HG02798 (cell line): Measurements from ENCODE around the gene ITPR1.

Experiments used
- ATAC-seq: cut with Tn5 transposase; IDR thresholded peaks from one replicate; pipeline ENCODE4 v1.9.1; 2021; ENCODE audit warnings: mild to moderate bottlenecking; ENCODE audit not compliant: unreplicated experiment, poor library complexity

Gene ITPR1

DNA sequence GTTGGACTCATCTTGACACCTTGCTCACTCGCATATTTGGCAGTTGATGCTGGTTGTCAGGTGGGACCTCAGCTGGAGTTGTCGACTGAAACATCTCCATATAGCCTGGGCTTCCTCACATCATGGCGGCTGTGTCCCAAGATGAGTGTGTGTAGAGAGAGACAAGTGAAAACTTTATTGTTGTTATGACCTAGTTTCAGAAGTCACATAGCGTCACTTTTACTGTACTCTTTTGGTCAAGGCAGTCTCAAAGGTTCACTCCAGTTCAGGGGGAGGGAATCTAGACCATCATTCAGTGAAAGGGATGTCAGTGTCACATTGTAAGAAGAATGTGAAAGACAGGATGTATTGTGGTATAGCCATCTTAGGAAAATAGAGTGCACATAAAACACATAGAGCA is 214.2 kb downstream of the ITPR1 start:
- no peak for ATAC-seq

DNA sequence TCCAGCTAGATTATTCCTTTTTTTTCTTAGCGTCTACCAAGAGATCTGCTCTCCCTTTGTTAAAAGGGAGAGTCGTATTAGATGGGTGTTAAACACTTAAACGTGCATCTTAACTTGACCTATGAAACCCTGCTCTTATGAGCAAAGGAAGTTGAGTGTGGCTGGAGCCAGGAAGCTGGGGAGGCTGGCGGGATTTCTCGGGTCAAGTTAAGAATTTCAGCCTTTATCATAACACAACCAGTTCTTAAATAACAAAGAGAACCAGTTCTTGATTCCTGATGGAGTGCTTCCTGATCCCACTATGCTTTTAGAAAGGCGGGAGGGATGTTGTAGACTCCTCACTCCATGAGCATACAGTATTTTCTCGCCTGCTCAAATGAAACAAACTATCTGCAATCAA is 215.1 kb downstream of the ITPR1 start:
- ATAC-seq, result no peak

DNA sequence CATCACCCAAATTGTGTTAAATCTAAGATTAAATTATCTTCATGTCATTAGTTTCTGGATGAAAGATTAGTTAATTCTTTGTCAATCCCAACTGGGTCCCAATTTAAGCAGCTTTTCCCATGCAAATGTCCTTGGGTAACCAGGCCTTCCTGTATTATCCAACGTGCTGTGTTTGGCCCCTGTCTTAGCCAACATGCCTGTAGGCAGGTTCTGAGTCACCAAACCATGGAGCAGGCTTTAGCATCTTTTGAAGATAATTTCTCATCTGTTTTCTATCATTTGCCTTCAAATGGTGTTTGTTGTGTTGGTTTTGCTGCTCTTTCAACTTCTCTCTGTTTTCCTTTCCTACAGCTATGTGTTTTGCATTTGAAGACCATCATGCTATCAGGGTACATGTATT is 216.2 kb downstream of the ITPR1 start:
- ATAC-seq, result no peak

DNA sequence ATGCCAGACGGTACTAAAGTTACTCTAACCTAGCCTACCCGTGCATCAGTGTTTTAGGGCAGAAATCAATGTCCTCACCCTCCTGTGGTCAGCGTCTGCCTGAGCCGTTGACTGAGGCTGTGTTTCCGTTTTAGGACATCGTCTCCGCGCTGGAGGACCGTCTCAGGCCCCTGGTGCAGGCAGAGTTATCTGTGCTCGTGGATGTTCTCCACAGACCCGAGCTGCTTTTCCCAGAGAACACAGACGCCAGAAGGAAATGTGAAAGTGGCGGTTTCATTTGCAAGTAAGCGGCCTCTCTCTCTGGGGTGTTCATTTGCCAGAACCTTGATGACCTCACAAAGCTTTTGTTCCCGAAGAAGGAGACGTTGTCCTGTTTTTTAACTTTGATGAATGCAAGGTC is 217.0 kb downstream of the ITPR1 start:
- ATAC-seq, result no peak

DNA sequence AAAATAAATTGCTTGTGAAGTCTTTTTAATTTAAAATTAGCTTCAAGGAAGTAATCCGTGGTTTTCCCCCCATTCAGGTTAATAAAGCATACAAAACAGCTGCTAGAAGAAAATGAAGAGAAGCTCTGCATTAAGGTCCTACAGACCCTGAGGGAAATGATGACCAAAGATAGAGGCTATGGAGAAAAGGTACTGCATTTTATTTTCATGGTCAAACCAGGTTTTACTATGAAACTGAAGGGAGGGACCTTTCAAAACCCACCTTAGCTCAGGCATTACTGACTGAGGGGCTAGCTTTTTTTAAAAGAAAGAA is 218.5 kb downstream of the ITPR1 start:
- ATAC-seq, result peak; percentile 19

DNA sequence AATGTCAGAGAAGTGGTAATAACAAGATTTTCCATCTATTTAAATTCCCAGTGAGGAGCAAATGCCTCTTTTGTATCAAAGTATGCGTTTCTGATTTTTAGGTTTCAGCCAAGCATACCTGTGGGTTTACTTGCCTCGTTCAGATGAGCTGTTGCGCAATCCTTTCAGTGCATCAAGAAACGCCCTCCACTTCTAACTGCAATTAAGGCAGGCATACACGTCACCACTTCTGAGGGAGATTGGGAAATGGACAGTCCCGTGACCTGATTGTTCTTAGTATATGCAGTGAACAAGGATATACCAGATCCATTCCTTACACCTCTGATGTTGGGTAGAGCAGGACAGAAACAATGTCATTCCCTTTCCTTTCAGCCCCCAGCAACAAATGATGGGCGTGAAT is 219.0 kb downstream of the ITPR1 start:
- ATAC-seq, result no peak

DNA sequence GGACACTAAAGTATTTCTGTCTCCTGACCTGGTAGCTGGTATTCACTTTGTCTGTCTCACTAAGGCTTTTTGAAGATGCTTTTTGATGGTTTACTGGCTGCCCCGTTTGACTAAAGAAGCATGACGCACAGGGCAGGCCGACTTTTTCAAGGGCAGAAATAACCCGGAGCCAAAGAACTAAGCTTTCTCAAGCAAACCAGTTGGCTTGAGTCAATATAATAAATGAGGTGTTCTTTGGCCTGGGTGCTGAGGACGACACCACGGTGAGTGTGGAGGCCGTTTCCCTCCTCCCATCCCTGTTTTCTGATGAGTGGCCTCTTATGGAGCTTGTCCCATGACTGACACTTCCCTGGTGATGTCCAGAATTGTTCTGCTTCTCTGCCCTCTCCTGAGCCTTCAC is 220.9 kb downstream of the ITPR1 start:
- ATAC-seq, result no peak

DNA sequence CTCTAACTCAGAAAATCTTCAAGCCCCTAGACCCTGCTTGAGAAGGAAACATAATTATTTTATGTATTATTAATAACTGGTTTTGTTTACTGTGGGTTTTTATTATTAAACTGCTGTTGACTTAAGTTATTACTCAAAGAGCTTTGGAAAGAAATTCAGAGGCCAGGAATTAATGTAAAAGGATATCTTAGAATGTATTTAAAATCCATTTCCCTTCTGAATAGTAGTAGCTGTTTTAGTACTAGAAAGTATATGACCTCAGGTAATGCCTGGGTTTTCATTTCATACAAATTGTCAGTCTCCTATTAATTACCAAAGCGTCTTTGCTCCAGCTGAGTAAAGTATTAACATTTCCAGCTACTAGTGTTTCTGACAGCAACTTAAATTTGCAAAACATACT is 223.1 kb downstream of the ITPR1 start:
- ATAC-seq, result no peak

DNA sequence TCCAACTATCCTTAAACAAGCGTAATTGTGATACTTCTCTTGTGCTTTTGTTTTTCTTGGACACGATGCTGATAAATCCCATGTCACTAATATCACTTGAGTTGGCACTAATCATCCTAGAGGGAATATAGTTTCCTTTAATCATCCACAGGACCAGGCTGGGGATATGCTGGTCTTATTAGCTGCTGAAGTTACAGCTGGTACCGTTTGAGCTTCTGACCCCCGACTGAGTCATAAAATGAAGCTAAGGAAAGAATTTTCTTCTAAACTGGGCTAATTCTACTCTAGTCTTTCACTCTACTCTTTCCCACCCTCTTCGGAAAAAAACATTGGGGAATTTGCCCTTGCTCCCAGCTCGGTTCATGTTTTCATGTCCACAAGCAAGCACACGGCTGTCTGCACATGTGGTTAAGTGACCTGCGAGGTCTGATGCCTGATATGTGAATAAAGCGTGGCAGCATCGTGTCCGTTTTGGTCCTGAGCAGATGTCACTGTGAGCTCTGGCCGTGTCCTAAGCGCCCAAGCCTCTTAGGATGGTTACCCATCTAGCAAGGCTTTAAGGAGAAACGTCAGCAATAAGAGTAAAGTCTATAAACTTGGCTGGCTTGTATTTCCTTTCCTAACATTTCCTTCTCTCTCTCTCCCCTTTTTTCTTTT is 223.7 kb downstream of the ITPR1 start:
- ATAC-seq, result no peak

DNA sequence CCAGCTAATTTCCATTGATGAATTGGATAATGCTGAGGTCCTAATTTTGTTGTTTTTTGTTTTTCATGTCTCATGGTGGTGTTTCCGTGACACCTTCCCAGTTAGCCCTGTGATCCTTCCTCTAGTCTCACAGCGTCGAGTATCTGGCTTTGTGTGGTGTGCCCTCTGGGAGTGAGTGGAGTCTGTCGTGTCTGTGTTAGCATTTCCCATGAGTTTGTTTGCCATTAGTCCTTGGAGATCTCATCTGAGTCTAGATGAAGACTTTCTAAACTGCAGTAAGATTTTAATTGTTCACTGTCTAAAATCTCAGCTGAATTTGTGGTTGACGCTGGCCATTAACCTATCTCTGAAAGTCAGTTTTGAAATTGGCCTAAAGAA is 224.2 kb downstream of the ITPR1 start:
- no peak for ATAC-seq

DNA sequence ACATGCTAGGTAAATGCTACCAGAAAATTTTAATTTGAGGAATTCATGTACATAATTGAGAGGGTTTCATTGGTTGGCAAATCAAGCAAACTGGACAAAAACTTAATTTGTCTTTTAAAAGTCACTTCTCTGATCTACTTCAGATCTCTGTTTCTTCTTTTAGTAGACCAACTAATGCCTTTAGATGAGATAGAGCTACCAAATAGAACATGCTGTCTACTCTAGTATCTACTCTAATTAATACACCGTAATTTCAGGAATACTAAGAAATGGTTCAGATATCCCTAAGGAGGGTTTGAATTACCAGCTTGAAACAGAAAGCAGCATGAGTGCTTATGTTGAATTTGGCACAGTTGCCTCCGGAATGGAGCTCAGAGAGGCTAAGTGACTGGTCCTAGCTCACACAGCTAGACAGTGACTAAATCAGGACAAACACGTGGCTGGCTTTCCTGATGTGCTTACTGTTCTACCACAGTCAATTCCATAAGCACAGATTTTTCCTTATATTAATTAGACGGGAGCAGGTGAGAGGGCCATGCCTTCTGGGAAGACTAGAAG is 225.1 kb downstream of the ITPR1 start:
- ATAC-seq, result no peak

DNA sequence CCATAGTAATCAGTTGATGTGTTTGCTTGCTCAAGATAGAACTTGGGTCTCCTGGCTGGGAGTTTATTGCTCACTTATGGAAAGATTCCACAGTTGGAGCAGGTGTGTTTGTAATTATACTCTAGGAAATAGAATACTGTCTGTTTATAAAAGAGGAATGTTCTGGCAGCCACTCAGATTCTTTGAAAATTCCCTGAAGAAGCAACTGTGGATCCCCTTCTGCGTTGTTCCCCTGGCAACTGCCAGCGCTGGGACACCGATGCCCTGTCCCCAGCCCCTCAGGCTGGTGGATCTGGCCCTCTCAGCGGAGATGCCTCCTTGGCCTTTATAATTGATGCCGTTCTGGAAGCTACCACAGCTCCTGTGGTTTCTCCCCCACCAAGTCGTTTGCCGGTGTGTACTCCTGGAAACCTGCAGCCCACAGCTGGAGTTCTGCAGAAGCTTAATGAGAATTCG is 225.9 kb downstream of the ITPR1 start:
- ATAC-seq, result no peak

DNA sequence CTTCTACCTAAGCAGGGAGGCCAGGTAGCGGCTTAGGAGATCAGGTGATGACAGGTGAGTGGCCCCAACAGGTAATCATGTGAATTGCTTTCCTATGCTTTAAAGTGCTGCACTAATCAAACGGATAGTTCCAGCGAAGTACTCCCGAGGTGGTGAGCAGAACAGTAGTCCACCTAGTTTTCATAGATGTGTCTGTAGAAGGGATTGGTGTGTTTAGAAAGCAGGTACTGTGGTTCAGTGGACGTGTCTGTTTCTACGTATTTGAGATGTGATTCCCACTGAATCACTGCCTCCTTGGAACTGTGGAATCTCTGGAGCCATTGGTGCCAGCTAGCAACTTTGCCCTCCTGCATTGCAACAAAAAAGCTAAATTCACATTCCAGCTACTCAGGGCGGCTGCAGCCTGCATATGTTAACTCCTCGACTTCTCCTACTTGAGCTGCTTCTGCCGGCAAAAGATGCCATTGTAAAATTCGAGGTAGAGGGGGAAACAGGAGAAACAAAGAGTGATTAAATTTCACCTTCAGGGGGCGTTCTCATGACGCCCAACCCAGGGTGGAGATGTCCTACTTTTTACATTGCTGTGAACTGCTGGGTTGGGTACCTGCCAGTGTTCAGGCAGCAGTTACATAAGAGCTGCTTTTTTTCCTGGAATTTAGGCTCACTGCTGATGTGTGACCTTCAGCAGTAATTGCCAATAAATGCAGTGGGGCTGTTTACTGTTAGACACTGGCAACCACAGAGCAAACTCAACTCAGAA is 227.3 kb downstream of the ITPR1 start:
- ATAC-seq, result no peak

DNA sequence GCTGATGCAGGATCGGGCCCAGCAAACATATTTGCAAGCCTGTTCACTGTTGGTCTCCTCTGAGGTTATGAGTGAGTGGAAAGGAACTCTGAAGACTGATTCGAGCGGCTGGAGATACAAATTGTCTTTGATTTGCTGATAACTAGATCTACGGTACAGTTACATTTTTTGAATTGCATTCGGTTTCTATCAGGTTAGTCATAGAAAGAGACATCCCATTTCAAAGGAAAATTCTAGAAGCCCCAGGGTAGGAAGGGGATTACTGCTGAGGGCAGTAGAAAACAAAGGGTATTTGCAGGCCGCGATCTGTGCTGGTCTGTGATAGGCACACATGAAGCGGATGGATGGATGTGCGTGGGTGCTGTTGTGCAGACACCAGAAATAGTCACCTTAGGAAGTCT is 228.4 kb downstream of the ITPR1 start:
- ATAC-seq, result no peak

DNA sequence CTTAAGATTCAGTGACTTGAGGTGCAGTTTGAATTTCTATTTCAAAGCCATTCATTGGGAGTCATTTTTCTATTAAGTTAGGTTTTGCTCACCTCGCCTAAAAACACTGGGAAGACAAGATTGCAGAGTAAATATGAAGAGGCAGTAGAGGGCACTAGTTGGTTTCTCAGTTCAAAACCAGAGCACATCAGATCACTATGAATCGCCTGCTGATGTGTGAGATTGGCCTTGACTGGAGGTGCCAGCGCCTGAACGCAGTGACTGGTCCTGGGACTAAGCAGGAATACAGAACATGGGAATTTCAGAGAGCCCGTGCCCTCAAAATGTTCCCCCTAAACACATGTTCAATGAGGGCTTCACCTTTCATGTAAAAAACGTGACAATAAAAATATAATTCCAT is 229.0 kb downstream of the ITPR1 start:
- ATAC-seq, result peak; percentile 77

DNA sequence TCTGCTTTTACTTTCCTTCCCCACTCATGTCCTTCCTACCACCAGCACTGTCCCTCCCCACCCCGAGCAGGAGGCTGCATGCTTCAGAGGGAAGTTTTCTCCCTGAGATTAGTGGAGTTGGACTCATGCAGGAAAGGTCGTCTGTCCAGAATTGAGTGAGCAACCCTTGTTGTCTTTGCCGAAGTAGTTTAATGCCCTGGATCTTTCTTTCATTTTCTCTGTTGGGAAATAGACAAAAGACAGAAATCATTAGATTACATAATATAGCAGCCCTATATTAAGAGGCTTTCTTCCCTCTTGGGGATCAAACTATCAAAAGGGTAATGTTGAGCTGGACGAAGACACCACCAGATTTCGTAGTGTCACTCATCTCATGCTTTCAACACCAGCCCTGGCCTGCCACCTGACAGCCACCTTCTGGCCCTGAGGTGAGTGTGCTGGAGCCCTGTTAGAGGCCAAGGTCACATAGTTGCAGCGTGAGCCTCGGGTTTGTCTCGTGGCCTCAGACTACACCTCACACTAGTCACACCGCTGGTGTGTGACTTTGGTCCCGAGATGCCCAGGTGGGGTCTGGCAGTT is 231.0 kb downstream of the ITPR1 start:
- ATAC-seq, result no peak

DNA sequence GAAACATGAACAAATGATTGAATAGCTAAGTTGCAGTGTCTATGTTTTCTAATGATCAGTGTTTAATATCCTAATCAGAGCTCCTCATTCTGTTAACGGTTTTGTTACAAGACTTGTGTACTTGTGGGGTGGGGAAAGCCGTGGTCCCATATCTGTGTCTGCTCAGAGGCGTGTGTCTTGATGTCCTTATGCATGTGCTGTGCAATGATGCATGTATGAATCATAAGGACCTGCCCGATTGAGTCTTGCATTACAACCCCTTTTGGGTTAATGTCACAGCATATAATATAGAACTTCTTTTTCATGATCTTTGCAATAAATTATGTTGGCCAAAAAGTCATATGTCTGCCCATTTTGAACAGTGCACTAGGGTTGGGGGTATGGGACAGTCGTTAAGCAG is 233.4 kb downstream of the ITPR1 start:
- no peak for ATAC-seq

DNA sequence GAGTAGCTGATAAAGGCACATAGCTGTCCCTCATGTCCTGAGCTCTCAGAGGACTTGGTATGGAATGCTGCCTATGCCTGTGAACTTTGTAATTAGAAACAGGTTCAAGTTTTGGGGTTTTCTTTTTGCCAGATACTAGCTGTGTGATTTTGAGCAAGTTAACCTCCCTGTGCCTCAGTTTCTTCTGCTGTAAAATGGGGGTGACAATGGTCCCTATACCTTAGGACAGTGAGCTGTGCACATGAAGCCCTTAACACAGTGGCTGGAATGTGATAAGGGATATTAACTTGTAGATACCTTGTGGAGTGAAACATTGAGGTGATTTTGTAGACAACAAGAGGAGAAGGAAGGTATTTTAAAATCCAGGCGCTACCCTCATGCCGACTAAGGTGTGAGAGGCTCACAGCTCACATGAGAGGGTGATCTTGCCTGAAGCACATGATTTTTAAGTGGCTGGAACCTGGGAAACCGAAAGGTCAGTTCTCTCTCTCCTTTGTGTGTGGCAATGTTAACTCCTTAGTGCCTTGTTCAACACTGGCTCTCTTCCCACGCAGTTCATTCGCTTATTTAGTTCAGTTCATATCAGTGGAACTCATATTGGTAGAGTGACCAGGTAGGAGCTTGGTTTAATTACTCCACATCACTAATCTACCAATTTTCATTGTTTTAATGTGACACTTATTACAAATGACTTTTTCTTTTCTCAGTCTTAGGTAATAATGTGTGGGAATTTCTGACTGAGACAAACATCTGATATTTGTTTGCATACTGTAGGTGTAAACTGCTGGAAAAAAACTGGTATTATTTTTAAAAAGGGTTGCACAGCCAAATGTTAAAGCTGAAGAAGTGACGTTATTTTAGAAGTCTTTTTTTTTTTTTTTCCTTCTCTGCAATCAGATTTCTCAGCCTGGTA is 236.2 kb downstream of the ITPR1 start:
- ATAC-seq, result no peak

DNA sequence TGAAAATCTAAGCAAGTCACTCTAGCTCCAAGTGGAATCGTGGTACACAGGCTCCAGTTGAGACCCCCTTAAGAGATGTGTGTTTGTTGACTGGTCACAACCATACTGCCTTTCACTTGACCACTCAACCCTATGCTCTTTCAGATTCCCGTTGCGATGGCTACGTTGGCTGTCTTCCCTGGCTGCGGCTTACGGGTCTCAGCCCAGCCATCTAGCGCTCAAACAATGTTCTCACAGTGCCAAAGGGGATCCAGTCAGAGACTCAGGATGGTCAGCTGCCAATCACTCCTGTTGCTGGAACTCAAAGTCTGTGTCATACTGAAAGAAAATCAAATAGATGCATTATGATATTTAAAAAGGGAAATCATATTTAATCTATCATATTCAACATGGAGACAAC is 237.6 kb downstream of the ITPR1 start:
- ATAC-seq, result no peak

DNA sequence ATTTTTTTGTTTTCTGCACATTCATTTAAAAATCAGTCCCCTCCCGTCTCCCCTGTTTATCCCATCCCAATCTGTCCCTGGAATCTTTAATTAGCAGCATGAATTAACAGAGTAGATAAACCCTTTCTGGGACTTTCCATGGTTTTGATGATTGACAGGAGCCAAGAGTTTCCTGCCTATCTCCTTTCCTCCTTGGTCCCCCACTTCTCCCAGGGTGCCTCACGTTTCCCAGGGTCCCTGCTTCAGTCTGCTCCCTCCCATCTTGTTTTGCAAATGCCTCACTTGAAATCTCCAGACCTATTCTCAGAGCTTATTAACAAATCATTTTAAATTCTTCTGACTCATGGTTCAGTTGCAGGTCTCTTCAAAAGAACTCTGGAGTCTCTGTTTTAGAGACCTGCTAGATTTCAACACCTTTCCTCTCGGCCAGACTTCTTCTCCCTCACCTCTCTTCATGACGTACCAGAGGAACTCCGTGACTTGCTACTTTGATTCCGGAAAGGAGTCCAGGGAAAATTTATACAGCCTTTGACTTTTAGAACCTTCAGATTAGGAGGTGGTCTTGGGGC is 238.5 kb downstream of the ITPR1 start:
- no peak for ATAC-seq
